ENCODE measurements around the gene CHRNA7.

GRCh38 chr15:32067115-32067514, 36.8 kb downstream of the CHRNA7 start:
- no peak for TF ChIP-seq CTCF (IDR thresholded peaks at IDR 0.05)
- no peak for TF ChIP-seq POLR2A (IDR thresholded peaks at IDR 0.05)
